NOMO-1 (cell line): ENCODE results near the gene ZNF200.
"Not testable (repeated sequence)": the region's sequence is repeated elsewhere in the genome, so short reads cannot be mapped to it uniquely, and the experiment has no call there.

Source experiments
- DNase-seq, 2 experiments: peaks; one replicate each; lab custom pipeline; 2025; ENCODE audit not compliant: unreplicated experiment in 2 of 2; lab: John Stamatoyannopoulos, UW

Gene ZNF200

DNA sequence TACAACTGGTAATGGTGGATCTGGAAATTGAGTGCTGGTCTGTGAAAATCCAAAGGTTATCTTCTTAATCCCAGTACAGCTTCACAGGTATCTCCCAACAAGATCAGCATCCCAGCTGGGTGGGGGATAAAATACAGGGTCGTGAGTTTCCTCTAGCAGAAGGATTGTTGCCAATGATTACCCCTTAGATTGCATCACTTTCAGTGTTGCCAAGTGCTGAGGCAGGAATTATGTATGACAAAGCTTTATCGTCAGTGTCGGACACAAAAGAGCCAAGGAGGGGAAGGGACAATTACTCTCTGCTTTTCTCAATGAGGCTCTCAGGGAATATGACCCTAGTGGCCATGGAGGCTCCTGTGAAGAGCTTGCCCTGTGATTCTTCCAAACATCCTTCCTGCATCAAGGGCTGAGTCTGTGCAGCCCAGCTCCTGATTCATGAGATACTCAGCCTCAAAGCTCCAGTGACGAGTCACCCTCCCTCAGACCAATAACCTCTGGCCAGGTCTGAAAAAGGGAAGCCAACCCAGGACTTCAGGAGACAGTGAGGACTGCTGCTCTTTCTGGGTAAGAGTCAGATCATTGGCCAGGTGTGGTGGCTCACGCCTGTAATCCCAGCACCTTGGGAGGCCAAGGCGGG lies 31.9 kb downstream of the ZNF200 start:
- no peak for DNase-seq

DNA sequence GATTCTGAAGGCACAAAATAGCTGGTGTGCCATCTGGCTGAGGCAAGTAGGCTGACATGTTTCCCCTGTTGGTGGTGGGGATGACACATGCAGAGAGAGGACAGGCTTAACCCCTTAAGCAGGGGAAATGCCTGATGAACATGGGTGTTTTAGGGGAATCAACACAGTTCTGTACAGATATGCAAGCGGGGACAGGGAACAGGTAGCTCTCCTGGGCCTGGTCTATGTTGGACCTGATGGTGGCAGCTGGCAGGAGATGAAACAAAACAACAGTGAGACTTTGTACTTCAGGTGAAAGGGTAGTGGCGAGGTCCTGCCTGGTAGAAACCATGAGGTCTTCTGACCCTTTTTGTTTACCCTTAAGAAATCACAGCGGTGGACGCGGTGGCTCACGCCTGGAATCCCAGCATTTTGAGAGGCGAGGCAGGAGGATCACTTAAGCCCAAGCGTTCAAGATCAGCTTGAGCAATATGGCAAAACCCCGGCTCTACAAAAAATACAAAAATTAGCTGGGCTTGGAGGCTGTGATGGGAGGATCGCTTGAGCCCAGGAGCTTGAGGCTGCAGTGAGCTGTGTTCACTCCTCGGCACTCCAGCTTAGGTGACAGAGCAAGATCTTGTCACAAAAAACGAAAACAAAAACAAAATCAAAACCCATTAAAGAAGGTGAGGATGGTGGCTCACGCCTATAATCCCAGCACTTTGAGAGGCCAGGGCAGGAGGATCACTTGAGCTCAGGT lies 36.5 kb downstream of the ZNF200 start:
- DNase-seq, result no peak

DNA sequence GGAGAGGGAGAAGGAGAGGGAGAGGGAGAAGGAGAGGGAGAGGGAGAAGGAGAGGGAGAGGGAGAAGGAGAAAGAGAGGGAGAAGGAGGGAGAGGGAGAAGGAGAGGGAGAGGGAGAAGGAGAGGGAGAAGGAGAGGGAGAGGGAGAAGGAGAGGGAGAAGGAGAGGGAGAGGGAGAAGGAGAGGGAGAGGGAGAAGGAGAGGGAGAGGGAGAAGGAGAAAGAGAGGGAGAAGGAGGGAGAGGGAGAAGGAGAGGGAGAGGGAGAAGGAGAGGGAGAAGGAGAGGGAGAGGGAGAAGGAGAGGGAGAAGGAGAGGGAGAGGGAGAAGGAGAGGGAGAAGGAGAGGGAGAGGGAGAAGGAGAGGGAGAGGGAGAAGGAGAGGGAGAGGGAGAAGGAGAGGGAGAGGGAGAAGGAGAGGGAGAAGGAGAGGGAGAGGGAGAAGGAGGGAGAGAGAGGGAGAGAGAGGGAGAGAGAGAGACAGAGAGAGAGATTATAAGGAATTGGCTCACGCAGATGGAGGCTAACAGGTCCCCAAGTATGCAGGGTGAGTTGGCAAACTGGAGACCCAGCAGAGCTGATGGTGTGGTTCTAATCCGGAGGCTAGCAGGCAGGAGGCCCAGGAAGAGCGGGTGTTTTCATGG lies 37.1 kb downstream of the ZNF200 start:
- not testable (repeated sequence) for DNase-seq

DNA sequence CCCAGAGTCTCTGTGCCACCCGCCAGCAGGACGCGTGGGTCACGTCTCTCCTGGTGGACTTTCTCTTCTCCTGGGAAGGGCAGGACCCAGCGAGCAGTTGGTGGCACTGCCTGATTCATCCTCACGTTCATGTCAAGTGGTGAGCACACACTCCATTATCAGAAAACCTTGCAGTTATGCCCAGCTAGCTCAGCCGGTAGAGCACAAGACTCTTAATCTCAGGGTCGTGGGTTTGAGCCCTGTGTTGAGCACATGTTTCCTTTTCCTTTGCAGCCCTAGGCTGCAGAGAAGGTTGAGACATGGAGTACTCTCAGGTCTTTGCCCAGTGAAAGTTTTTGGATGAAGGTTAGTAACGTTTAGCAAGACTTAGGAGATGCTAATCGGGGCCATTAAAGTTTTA lies 39.0 kb downstream of the ZNF200 start:
- DNase-seq, result no peak

DNA sequence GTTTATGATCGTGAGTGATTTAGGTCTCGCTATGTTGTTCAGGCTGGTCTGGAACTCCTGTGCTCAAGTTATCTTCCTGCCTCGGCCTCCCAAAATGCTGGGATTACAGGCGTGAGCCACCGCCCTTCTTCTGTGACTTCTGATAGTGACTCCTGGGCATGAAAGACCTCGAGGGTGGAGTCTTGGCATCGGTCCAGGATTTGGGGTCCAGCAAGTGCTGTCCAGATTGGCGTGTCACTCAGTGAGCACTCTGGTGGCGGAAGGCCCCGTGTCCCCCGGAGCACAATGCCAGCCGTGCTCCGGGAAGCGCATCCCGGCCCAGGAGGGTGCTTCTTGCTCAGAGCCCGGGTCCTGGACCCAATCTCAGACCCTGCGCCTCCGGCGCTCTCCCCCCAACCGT lies 40.2 kb downstream of the ZNF200 start:
- no peak for DNase-seq

DNA sequence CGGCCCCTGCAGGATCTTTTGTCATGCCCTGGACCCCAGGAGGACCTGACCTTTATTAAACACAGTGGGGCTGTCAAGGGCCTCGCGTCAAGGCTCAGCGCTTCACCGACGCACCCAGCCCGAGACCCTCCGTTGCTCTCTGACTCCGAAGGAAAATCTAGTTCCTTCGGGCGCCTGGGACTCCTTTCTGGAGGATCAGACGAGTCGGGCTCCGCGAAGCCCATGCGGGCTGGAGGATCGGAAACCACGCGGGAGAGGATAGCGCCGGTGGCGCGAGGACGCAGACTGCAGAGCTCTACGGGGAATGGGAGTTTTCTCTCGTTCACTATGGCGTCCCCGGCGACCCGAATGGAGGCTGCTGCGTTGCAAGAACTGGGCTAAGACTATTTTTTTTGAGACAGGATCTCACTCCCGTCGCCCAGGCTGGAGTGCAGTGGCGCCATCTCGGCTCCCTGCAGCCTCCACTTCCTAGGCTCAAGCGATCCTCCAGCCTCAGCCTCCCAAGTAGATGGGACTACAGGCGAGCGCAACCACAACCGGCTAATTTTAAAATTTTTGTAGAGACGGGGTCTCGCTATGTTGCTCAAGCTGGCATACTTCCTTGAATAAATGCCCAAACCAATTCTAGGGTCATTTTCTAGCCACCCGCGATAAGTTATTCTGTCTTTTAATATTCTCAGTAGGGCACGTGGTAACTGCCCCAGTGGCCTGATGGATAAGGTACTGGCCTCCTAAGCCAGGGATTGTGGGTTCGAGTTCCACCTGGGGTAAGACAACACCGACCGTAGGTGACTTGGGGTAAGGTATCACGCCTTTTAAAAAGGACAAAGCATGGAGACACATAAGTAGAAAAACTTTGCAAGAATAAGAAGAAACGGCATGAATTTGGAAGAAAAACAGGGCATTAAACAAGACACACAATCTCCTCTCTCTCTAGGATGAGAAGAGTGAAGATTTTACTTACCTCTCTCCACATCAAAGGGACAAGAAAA lies 41.4 kb downstream of the ZNF200 start:
- DNase-seq, result no peak

DNA sequence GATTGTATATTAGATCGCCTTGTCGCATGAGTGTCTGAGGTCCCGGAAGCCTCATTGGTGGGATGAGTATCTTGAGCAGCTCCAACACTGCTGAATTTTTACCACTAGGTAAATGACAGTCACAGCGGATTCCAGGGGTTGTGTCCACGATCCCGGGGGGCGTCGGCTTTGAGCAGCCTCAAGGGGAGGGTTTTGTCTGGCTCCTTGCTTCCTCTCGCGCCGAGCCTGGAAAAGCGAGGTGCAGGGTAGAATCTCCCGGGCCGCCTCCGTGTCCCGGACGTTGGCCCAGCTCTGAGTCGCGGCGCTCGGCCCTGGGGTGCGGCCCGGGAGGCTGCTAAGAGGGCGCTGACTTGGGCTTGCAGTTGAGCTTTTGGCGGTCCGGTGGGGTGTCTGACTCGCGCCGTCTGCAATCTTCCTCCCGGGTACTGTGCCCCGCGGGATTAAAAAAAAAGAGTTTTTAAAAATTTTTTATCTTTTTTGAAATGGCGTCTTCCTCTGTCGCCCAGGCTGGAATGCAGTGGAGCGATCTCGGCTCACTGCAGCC lies 42.4 kb downstream of the ZNF200 start:
- no peak for DNase-seq

DNA sequence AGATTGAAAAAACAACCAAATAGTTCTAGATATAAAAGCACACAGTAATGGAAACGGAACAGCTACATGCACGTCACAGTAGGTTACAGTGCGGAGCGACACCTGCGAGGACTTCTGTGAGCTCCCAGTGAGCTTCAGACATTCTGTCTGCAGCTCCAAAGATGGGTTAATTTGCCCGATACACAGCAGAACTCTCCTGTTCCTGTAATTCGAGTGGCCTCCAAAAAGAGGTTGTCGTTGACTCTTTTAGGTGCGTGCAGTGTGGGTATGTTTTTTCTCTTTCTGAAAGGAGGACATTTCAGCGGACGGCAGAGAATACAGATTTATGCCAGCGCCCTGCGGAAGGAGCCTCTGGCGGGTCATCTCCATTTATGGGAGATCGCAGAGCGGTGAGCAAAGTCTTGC lies 44.0 kb downstream of the ZNF200 start:
- DNase-seq, result no peak

DNA sequence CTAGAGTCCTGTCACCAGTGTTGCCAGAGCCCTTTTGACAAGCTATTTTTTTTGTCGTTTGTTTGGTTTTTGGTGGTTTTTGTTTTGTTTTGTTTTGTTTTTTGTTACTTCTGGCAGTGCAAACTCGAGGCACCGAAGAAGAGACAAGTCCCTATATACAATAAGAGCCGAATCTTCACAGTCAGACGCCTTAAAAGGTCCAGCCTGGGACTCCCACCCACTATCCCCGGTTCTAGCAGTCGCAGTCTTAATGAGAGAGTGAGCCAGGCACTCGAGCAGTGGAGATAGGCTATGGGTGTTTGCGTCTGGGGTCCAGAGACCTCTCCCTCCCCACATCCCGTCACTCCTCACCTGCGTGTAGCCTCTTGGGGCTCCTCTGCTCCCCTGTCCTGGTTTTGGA lies 45.1 kb downstream of the ZNF200 start:
- no peak for DNase-seq

DNA sequence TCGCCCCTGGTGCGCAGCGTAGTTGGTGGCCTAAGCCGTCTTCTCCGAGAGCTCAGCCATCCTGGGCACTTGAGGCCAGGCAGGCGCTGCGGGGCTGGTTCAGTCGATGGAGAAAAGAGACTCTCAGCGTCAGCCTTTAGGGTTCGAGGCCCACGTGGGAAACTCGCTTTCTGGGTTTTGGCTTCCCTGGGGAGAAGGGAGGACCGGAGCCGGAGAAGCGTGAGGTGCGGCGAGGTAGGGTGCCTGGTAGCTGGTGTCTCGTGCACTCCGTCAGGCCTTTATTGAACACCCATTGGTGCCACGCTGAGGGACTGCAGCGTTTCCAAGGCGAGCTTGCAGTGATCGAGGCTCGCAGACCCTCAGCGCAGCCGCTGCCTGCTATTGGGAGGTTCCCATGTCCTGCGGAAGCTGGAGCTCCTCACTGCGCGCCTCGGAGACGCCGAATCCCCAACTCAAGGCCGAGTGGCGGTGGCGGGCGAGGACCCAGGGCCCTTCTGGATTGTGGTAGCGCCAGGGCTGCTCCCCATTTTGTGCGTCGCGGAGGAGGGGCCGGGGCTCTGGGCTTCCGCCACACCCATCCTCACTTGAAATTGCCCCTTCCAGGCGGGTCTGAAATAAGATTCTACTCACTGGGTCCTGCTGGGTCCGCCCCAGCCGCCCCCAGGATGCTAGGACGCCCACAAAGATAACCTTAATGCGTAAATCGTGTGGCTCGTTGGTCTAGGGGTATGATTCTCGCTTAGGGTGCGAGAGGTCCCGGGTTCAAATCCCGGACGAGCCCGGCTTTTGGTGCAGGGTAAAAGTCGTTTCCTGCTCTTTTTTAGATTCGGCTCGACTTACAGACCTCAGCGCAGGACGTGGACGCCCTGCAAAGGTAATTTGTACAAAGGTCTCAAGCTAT lies 45.8 kb downstream of the ZNF200 start:
- no peak for DNase-seq

DNA sequence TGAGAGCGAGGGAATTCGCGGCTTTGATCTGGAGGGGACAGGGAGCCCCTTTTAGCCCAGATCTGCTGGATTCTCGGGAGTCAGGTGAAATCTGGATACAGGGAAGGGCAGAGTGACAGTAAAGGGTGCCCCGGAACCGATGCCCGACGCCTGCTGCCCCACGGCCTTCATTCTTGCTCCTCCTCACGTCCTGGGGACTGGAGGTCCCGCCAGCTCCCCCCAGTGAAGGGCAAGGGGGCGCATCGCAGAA lies 46.4 kb downstream of the ZNF200 start:
- DNase-seq, result no peak

DNA sequence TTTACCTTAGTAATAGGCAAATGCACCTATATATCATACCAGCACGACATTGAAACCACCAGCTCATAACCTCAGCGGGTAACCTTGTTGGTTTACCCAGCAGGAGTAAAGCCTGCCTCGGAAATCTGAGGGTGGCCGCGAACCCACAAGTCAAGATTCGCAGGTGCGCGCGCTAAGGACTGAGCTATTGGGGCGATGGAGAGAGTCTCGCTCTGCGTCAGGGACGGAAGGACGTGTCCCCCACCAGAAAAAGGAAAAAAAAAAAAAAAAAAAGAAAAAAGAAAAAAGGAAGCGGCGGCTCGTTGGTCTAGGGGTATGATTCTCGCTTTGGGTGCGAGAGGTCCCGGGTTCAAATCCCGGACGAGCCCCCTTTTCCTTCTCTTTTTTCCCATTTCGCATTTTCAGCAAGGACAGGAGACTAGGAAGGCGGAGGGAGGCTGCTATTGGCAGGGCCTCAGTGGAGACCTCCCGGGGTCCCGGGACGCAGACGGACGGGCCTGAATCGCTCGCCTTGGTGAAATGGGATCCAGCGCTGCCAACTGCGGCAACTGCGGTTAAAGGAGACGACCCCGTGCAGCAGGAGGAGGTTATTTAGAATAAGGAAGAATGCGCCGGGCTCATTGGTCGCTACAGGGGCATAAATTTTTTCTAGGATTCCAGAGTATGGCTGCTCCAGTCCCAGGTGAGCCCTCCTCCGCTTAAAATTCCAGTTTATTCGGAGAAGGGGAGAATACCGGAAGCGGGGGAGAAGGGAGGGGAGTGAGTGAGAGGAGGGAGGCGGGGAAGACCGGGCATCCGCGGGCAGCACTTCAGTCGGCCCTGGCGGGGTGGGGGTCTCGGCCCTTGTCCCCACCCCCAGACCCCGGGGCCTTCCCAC lies 46.9 kb downstream of the ZNF200 start, which contains the start of gene OR1F1:
TSS of gene OR1F1 (plus strand) at position 407 of the 877 bp plus-strand sequence.
- DNase-seq, result no peak

DNA sequence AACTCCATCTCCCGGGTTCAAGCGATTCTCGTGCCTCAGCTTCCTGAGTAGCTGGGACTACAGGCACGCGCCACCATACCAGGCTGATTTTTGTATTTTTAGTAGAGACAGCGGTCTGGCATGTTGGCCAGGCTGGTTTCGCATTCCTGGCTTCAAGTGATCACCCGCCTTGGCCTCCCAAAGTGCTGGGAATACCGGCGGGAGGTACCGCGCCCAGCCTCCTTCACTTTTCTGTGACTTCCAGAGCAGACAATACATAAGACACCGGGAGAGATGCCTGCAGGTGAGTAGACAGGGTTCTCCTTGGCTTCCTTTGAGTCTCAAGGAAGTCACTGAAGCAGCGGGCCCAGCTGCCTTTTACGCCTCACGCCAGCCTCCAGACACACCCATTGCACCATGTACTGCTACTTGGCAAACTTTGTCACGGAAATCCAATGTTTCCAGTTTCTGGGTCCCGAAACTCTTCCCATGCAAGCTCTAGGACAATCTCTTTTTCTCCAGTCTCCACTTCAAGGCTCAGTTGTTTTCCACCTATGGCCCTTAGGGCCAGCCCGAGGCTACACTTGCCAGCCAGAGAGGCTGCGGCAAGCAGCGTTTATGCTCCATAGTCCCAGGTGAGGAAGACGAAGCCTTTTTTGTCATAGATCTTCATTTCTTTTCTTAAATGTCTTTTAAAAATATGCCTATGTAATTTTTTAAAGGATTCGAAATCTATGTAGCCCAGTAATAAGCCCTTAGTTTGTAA lies 47.8 kb downstream of the ZNF200 start:
- DNase-seq, result no peak

DNA sequence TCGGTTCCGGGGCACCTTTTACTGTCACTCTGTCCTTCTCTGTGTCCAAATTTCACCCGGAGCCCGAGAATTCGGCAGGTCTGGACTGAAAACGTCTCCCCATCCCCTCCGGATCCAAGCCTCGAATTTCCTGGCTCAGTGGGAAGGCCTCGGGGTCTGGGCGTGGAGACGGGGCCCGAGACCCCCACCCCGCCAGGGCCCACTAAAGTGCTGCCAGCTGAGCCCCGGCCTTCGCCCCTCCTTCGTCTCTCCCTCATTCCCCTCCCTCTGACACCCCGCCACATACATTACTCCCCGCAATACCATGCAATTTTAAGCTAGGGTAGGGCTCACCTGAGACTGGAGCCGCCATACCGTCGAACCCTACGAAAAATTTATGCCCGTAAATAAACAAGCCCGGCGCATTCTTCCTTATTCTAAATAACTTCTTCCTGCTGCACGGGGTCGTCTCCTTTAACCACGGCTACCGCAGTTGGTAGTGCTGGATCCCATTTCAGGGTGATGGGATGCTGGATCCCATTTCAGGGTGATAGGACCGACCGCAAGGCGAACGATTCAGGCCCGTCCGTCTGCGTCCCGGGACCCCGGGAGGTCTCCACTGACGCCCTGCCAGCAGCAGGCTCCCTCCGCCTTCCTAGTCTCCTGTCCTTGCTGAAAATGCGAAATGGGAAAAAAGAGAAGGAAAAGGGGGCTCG lies 51.4 kb downstream of the ZNF200 start:
- no peak for DNase-seq

DNA sequence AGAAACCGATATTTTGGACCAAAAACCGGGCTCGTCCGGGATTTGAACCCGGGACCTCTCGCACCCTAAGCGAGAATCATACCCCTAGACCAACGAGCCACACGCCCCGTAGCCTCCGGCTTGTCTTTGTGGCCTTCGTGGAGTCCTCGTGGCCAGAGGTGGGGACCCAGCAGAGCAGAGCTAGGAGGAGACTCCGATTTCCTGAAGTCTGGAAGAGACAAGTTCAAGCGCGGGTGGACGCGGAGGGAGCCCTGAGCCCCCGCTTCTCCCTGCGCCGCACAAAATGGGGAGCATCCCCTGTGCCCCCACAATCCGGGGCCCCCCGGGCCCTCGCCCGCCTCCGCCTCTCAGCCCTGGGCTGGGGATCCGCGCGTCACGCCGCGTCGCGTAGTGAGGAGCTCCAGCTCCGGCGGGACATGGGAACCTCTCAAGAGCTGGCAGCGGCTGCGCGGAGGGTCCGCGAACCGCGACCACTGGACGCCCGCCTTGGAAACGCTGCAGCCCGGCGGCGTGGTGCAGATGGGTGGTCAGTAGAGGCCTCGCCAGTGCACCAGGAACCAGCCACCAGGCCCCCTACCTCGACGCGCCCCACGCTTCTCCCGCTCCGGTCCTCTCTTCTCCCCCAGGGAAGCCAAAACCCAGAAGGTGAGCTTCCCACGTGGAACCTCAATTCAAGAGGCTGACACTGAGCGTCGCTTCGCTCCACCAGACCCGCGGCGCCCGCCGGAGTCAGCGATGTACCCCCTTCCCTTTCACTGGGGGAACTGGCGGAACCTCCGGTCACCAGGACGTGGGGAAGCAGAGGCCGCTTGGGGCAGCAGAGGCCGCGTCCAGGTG lies 52.1 kb downstream of the ZNF200 start:
- DNase-seq, result no peak

DNA sequence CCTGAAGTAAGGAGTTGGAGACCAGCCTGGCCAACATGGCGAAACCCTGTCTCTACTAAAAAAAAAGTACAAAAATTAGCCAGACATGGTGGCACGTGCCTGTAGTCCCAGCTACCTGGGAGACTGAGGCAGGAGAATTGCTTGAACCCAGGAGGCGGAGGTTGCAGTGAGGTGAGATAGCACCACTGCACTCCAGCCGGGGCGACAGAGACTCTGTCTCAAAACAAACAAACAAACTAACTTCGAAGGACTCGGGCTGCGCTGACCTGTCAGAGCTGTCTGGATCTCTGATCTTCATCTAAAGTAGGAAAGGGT lies 52.7 kb downstream of the ZNF200 start:
- DNase-seq, result not testable (repeated sequence)

DNA sequence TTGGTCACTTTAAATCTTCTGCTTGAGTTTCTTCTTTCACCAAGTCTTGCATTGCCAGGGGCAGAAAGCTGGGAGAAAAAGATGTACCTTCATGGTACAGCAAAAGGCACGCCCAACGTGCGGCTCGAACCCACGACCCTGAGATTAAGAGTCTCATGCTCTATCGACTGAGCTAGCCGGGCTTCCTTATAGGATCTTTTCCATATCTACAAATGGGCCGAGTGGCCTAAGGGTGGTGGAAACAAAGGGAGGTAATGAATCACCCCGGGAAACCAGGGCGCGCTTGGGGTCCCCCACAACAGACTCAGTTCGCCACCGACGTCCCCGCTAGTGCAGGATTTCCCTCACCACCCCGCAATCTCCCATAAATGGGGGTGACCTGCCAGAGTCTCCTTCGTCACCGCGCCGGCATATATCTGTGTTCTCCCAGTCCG lies 54.5 kb downstream of the ZNF200 start:
- no peak for DNase-seq
